Bronchial epithelial cell (primary cell): Measurements from ENCODE around the gene WDPCP. TPM values are rescaled to one million over a fixed set of nuclear protein-coding genes. Genes with fewer than 3 reads are reported as not detected.
"Not testable (repeated sequence)": the region's sequence is repeated elsewhere in the genome, so short reads cannot be mapped to it uniquely, and the experiment has no call there.

Source experiments
- DNase-seq: peaks from one replicate; pipeline ENCODE4 v3.0.0-alpha.2; 2010; ENCODE audit warnings: low read depth
- FAIRE-seq: peaks from 2 replicates; lab custom pipeline; 2011; peaks lifted over from hg19 to GRCh38; lab: Jason Lieb, UNC
- H3K27me3 ChIP-seq: 2 replicates; pipeline ENCODE4 v1.5.1; 2011; ENCODE audit warnings: low read length; ENCODE audit not compliant: control insufficient read depth, insufficient read depth
- H3K36me3 ChIP-seq: 2 replicates; pipeline ENCODE4 v1.5.1; 2011; ENCODE audit warnings: low read length; ENCODE audit not compliant: control insufficient read depth, insufficient read depth
- H3K4me3 ChIP-seq: 2 replicates; pipeline ENCODE4 v1.5.1; 2011; ENCODE audit warnings: mild to moderate bottlenecking, low read depth, low read length, control low read depth
- total RNA-seq: library from RNA; depleted of rRNA; stranded (reverse); fragments of >200 nt; gene quantifications from 2 replicates; pipeline ENCODE4 v1.2.1, GENCODE V29; 2014
- TF ChIP-seq, protein P1 (sequence below): IDR thresholded peaks from 2 replicates; pipeline ENCODE4 v1.5.1; 2011; ENCODE audit warnings: mild to moderate bottlenecking, moderate library complexity, low read length, control low read depth, inconsistent platforms; ENCODE audit not compliant: insufficient read depth, severe bottlenecking

The WDPCP gene
- total RNA-seq, 1 donor from 2014 or later: 3.2 TPM

DNA sequence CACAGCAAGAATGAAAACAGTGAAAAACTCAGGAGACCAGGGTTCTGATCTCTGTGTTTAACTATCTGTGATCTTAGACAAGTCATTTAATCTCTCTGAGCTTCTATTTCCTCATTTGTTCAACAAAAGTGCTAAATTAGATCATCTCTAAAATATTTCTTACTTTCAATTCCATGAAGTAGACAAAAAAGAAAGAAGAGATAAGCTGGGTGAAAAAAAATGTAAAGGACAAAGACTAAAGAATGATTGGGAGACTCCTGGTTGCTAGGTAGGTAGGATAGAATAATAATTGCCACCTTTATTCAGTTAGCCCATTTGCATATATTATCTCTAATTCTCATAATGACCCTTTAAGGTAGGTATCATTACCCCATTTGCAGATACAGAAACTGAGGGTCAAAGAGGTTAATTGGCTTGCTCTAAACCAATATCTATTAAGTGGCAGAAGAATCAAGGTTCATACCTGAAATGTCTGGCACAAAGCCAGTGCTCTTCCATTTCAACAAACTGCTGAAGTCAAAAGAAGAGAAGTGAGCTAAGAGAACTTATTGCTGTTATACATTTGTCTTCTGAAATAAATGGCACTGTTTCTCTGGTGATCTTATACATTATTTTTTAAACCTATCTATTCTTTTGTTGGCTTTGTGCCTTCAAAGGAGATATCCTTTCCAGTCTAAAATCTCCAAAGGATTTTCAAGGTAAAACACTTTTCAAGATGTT is 395.9 kb downstream of the WDPCP start:
- FAIRE-seq (no peak), DNase-seq (peak; percentile 2)
- H3K27me3 ChIP-seq: no peaks in the 10 kb centered on the region
- H3K4me3 ChIP-seq: no peak overlapping the region
- H3K36me3 ChIP-seq: no peaks in the 10 kb centered on the region
- TF ChIP-seq, protein P1, sequence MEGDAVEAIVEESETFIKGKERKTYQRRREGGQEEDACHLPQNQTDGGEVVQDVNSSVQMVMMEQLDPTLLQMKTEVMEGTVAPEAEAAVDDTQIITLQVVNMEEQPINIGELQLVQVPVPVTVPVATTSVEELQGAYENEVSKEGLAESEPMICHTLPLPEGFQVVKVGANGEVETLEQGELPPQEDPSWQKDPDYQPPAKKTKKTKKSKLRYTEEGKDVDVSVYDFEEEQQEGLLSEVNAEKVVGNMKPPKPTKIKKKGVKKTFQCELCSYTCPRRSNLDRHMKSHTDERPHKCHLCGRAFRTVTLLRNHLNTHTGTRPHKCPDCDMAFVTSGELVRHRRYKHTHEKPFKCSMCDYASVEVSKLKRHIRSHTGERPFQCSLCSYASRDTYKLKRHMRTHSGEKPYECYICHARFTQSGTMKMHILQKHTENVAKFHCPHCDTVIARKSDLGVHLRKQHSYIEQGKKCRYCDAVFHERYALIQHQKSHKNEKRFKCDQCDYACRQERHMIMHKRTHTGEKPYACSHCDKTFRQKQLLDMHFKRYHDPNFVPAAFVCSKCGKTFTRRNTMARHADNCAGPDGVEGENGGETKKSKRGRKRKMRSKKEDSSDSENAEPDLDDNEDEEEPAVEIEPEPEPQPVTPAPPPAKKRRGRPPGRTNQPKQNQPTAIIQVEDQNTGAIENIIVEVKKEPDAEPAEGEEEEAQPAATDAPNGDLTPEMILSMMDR: no peak

DNA sequence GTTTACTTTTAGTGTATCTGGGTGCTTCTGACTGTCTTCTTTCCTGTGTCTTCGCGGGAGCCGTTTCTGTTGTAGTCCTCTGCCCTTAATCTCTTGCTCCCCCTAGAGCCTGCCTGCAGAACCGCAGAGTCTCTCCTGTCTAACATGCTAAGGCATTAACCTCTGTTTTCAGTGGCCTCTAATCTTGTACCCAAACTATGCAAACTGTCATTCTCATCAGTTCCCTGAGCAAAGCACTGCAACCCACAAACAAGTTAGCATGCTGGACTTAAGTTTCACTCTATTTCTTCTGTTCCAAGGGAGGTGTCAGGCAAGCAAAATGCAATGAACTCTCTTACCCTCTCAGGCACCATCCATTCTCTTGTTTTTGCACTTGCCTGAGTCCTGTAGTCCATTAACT is 399.3 kb downstream of the WDPCP start:
- peak; percentile 51 for DNase-seq
- H3K27me3 ChIP-seq: no peaks in the 10 kb centered on the region
- FAIRE-seq: peak; percentile 86
- H3K36me3 ChIP-seq: no peaks in the 10 kb centered on the region
- TF ChIP-seq, protein P1: peak; percentile 95
- H3K4me3 ChIP-seq: no peak overlapping the region

DNA sequence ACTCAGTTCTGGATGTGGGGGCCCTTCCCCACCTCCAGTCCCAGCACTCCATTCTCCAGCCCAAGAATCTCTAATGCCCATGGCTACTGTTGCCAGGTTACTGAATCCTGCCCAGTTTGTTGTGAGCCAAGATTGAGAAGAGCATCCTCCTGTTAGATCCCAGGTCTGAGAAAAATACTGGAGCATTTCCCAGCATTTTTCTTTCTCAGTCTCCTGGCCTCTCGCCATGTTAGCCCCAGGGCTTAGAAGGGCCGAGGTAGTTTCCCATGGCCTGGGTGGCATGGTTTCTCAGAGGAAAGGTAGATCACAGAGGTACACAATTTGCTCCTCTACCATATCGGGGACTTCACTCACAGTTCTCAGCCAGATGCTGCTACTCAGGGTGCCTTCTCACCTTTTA is 401.9 kb downstream of the WDPCP start:
- no peak overlapping the region for H3K4me3 ChIP-seq
- H3K36me3 ChIP-seq: no peaks in the 10 kb centered on the region
- TF ChIP-seq, protein P1: no peak
- DNase-seq: no peak
- no peaks in the 10 kb centered on the region for H3K27me3 ChIP-seq
- no peak for FAIRE-seq

DNA sequence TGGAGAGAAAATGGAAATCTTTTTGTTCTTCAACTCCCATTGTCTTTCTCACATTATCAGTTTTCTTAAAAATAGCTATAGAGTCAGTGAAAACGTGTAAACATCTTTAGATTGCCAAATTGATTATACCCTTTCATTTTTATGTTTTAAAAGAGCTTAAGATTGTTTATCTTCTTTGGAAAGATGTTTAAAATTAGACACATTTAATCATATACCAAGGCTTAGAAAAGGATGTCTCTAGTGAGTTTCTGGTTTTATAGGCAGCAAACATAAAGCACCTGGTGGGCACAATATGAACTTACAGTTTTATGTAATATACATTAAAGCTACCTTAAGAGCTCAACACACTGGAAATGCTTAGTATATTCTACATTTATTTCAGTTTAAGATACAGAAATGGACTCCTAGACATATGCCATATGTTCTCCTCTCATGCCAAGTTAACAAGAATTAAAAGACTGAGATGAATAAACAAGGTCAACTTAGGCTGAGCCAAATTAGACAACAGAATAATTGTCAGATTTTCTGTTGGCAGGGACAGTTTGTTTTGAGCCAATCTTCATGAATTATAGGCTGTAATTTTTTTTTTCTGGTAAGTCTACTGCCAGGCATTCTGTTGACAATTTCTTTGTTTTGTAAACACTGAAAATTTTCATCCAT is 425.0 kb downstream of the WDPCP start:
- TF ChIP-seq, protein P1: no peak
- Histone ChIP-seq H3K36me3 (no peaks in the 10 kb centered on the region), H3K4me3 (no peak overlapping the region), H3K27me3 (no peaks in the 10 kb centered on the region)
- DNase-seq: no peak
- FAIRE-seq: no peak

DNA sequence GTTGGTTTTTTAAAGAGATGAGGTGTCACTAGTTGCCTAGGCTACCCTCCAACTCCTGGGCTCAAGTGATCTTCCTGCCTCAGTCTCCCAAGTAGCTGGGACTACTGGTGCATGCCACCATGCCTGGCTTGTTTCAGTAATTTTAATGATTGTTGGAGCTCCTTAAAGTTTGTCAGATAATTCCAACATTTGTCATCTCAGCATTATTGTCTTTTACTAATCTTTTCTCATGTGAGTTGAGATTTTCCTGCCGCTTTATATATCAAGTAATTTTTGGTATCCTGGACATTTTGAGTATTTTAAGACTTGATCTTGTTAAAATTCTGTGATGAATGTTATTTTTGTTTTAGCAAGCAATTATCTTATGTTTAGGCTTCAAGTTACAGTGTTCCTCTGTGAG is 429.0 kb downstream of the WDPCP start:
- TF ChIP-seq, protein P1: no peak
- FAIRE-seq (no peak), DNase-seq (no peak)
- Histone ChIP-seq H3K36me3 (no peaks in the 10 kb centered on the region), H3K4me3 (no peak overlapping the region), H3K27me3 (no peaks in the 10 kb centered on the region)

DNA sequence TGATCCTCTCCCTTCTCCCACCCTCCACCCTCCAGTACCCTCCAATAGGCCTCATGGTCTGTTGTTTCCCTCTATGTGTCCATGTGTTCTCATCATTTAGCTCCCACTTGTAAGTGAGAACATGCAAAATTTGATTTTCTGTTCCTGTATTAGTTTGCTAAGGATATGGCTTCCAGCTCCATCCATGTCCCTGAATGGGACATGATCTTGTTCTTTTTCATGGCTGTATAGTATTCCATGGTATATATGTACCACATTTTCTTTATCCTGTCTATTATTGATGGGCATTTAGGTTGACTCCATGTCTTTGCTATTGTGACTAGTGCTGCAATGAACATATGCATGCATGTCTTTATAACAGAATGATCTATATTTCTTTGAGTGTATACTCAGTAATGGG is 451.6 kb downstream of the WDPCP start:
- not testable (repeated sequence) for FAIRE-seq, DNase-seq, H3K36me3 ChIP-seq, H3K27me3 ChIP-seq, H3K4me3 ChIP-seq
